DMS 273 (cell line): ENCODE results near the gene PYGL.

ENCODE experiments used
- DNase-seq: peaks from one replicate; lab custom pipeline; 2025; ENCODE audit not compliant: unreplicated experiment; lab: John Stamatoyannopoulos, UW

Gene PYGL

DNA sequence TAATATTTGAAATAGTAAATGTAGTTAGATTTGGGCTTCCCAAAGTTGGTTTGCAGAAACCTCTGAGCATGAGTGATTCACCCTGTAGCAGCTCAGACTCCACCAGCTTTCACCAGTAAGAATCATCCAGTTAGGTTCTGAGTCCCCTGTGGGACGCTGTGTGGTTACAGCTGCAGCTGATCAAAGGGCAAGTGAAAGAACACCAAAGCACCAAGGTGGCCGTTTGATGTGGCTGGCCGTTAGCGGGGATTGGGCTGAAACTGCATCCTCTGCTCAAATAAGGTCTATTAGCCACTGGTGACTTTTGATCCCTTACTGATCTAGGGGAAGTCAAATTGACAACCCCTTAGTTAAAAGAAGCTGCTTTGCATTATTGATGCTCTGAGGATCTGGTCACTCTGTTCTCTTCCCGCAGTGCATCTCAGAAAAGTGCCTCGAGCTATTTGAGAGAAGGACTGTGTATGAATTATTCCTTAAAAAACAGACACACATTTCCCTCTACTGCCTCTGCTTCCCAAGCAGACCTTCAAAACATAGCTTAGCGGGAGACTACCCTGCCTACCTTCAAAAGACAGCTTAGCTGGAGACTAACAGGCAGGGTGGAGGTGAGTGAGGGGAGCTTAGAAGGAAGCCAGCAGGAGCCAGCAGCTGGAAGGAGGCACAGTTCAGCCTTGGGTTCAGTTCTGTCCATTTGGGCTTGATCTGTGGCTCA, 68.8 kb downstream of the PYGL start:
- DNase-seq: no peak

DNA sequence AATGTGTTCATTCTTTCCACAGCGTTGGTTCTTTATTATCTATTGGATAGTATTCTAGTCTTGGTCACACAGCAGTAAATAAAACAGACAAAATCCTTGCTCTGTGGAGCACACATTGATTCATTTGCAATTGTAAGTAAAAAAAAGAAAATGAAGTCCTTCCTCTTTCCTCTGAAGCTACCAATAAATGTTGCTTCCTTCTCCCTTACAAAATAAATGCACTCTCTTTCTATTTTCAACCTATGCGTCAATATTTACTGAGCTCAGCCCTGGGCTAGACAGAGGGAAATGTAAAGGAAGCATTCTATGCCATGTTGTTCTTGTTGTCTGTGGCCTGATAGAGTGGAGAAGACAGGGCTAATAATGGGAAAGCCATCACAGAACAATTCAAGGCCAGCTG, 69.5 kb downstream of the PYGL start:
- DNase-seq: no peak

DNA sequence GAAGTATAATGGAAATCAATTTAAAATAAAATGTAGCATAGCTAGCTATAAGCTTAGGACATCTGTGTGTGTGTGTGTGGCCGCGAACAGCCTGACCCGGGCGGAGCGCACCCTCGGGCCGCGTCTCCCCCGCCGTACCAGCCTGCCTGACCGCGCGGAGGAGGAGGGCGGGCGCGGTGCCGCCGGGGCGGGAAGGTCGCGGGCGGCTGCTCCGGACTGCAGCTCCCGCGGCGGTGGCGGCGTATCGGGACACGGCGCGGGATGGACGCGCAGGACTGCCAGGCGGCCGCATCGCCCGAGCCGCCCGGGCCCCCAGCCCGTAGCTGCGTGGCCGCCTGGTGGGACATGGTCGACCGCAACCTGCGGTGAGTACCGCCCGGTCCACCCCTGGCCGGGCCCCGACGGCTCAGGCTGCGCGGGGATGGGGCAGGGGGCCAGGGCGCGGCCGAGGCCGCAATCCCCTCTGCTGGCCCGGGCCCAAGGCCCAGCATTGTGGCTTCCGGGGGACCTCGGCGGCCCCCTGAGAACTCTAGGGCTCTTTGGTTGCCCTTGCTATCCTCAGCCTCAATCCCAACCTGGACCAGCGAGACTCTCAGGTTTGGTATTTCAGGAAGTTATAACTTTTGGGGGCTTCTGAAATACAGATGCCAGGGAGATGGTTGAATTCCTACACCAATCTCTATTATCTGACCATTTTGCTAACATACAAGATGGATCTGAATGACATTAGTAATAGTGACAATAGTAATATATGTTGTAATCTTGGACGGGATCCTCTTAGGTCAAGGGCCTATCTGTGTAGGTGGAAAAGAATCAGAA, 72.2 kb downstream of the PYGL start, which contains the start of gene ABHD12B:
Gene ABHD12B (plus strand): TSS at position 140 of the 819 bp plus-strand sequence. CDS start 122 bp downstream, at position 262.
- peak; percentile 13 for DNase-seq

GRCh38 chr14:50871228-50871627, 73.1 kb downstream of the PYGL start:
- DNase-seq: no peak

DNA sequence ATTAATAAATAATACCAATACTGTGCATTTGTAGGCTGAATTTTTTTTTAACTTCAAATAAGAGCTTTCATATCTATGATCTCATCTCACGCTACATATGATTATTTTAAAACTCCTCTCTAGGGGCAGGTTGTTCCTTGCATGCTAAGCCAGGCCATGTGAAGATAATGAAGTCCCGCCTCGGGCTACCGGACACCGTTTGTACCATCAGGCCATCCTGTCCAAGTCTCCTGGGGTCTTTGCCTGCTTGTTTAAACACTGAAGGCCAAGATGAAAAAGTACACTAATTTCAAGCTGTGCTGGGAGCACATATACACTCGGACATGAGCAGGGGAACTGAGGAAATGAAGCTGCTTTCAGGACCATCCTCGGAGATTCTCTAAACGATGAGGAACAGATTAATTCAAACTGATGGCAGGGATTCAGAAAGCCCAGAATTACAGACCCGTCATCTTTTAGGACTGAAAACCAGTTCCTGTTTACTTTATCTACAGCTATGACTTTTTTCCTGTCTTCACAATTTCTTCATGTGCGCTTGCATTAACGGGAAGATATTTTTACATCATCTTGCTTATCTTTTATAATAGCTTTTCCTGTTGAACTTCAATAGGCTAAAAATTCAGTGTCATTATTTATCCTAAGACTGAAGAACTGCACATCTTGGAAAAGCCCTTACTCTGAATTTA, 78.7 kb downstream of the PYGL start:
- no peak for DNase-seq

DNA sequence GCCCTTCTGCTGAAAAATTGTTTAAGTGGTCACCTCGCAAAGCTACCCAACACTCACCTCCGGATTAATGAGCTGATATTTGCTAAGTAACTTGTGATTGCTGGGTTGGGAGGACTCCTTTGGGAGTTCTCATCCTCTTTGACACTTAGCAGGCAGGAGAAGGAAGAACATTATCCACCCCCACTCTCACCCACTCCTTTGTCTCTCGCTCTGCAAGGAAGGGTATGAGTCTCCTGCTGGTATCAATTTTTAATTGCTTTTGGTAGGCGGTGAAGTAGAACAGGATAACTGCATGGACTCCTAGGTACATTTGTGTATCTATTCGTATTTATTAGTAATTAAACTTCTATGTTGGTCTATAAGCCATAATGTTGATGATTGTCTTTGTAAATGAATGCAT, 79.3 kb downstream of the PYGL start:
- no peak for DNase-seq

DNA sequence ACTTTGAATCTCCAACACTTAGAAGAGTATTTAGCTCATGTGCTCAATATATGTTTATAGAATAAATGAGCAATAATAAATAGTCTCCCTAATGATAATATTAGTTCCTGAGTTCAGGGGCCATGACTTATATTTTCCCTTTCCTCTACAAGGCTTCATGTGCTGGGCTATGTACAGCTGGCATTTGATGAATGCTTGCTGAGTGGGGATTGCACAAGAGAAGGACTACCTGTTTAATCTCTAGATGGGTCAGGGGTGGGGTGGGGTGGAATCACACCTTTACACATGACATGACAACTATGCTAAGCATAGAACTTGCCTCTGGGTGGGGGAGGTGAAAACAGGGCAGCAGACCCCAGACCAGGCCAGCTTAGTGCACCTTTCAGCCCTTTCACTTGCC, 80.0 kb downstream of the PYGL start:
- DNase-seq: no peak

DNA sequence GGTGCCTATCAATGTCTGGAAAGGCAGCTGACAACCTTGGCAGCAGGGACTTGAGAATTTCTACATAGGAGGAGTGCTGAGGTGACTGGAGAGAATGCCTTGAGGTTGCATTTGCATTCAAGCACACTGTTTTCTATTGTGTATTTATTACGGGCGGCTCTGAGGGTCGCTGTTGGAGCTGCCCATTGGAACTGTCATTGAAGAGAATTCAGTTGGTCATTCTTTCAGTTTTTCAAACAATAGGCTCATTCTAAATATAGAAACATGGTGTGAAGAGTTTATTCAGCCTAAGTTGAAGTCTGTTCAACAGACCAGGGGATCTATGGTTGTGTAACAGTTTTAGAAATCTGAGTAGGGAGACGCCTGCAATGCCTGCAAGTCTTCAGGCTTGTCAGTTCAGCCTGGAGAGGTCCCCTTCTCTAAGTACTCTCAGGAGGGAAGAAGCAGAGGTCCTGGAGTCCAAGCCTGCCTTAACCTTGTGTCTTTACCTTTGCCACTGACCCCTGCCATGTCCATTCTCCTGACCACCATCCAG, 82.2 kb downstream of the PYGL start:
- no peak for DNase-seq

- DNase-seq: peak; percentile 92
Observed at GRCh38 chr14:50860478-50861086, 83.7 kb downstream of the PYGL start.

- no peak for DNase-seq
Observed at GRCh38 chr14:50859296-50859624, 85.0 kb downstream of the PYGL start.

DNA sequence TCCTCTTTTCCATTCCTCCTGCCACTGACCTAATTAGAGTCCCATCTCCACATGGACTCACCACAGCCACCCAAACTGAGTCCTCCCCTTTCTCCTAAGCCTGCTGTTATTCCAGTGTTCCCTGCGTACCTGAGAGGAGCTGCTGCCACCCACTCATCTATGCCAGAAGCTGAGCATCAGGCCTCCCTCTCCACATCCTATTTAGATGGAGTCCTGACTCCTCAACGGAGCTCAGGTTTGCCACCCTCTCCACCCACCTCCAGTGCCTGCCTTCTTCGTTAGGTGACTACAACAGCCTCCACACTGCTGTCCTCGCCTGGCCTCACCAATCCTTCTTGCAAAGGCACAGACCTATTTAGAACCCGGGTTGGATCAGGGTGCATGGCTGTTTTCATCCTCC, 87.6 kb downstream of the PYGL start:
- no peak for DNase-seq

DNA sequence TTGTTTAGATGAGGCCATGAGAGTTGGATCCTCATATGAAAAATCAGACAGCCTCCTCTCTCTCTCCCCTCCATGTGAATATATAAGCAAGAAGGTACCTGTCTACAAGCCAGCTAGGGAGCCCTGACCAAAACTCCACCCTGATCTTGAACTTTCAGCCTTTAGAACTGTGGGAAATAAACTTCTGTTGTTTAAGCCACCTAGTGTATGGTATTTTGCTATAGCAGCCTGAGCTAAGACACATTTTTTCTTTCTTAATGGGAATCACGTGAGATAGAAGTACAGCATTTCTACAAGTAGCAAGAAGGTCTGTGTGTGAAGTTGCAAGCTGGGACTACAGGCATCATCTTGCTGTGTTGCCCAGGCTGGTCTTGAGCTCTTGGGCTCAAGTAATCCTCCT, 88.7 kb downstream of the PYGL start:
- no peak for DNase-seq
